ENCODE data around the gene MLXIP.

The MLXIP gene

GRCh38 chr12:122194804-122195203, 116.2 kb downstream of the MLXIP start:
- Histone ChIP-seq H3K9ac (no peak overlapping the region), H4K20me1 (peaks cover 0 to 7% (median 0%) of the 10 kb centered on the region in 11 experiments; a peak in 2 of 22 replicates), H3K4me2 (no peak overlapping the region), H3K36me3 (no peaks in the 10 kb centered on the region), H3K27ac (no peak overlapping the region), H3K9me3 (replicated peaks in 1 of 11) (peaks cover 12 to 25% (median 19%) of the 10 kb centered on the region in 11 experiments), H3K4me3 (no peak overlapping the region), H3K27me3 (peaks cover 0 to 4% (median 0%) of the 10 kb centered on the region in 11 experiments; a peak in 4 of 22 replicates), H3K4me1 (peaks cover 9 to 53% (median 46%) of the 10 kb centered on the region in 10 experiments)
- no peak for TF ChIP-seq Cebpa-rat (IDR thresholded peaks at IDR 0.05)

DNA sequence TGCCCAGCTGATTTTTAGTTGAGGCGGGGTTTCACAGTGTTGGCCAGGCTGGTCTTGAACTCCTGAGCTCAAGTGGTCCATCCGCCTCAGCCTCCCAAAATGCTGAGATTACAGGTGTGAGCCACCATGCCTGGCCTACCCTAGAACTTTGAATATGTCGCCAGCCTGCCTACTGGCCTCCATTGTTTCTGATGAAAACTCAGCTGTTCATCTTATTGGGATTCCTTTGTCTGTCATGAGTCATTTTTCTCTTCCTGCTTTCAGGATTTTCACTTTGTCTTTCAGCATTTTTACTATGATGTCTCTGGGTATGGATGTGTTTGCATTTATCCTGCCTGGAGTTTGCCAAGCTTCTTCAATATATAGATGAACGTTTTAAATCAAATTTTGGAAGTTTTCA, 116.8 kb downstream of the MLXIP start:
- Histone ChIP-seq H3K27me3 (peaks cover 0 to 10% (median 0%) of the 10 kb centered on the region in 11 experiments; a peak in 9 of 22 replicates), H3K4me2 (no peak overlapping the region), H3K36me3 (no peaks in the 10 kb centered on the region), H3K27ac (no peak overlapping the region), H3K4me3 (no peak overlapping the region), H4K20me1 (peaks cover 0 to 7% (median 0%) of the 10 kb centered on the region in 11 experiments; a peak in 3 of 22 replicates), H3K4me1 (peaks cover 10 to 57% (median 52%) of the 10 kb centered on the region in 10 experiments), H3K9ac (no peak overlapping the region), H3K9me3 (replicated peaks in 1 of 11) (peaks cover 12 to 25% (median 19%) of the 10 kb centered on the region in 11 experiments)
- no peak for TF ChIP-seq Cebpa-rat (IDR thresholded peaks at IDR 0.05)
